Activated CD4-positive, alpha-beta T cell treated with anti-CD3 and anti-CD28 coated beads, Interleukin-2, amount 50 U/mL, for 16 hours (primary cell): ENCODE measurements around the gene SLC39A7.

Experiments used
- DNase-seq: peaks from one replicate; pipeline ENCODE4 v3.0.0-alpha.2; 2020

SLC39A7 gene

DNA sequence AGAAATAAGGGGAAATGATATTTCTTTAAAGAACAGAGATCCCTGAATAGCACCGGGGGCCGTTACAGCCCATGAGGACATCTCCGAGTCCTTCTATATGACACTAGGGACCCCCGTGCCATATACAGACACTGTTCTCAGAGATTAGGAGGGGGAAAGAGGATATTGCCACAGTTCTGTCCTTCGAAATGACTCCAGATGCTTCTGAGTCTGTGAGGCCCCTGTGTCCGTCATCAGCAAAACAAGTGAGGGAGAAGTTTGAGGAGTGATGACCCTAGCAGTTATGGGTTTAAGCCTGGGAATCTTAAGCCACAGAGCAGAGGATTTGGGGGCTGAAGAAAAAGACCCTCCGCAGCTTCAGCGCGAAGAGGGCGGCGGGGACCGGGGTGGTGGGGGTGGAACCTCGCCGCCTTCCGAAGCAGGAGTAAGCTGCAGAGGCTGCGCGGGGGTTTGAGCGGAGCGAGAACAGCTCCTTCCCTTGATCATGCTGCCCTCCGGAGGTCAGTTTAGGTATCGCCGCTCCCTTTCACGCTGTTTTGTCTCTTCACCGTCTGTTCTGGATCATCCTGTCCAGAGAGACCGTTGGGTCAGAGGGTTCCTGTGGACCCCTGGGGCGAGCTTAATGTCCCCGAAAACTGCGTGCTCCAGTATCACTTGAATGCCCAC is 47.4 kb downstream of the SLC39A7 start:
- DNase-seq = peak; percentile 93

- DNase-seq = no peak
Observed at GRCh38 chr6:33248643-33248931, 47.9 kb downstream of the SLC39A7 start.

DNA sequence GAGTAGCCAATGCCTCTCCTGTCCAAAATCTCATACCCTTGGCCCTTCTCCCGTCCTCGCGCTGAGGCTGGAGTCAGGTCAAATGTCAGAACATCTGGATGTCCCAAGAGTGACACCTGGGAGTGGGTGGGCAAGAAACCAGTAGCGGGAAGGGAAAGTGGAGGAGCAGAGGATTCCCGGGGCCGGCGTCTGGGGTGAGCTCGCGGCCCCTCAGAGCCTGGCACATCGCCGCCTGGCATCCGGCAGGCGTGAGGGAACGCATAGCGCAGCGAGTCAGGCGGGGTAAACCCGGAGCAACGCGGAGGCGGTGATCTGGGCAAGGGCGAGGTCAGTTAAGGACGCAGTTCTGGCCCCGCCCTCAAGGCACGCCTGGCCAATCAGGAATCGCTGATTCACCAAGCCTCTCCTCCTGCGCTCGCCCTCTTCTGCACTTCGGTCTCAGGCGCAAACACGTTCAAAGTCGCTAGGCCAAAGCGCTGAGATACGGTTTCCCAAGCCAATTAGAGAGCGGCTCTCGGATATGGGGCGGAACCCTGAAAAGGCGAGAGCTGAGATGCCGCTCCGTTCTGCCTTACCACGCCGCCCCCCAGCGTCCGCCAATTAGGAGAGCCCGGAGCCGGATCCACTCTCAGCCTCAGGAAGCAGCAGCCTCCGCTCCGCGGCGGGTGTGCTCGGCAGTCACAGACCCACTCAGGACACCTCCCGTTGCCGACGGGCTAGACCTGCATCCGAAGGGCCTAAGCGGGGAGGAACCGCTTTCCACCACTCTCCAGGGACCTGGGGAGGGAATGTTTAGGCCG is 48.5 kb downstream of the SLC39A7 start:
- DNase-seq = peak; percentile 99

GRCh38 chr6:33249732-33250630 is 49.3 kb downstream of the SLC39A7 start:
- peak; percentile 30 for DNase-seq

DNA sequence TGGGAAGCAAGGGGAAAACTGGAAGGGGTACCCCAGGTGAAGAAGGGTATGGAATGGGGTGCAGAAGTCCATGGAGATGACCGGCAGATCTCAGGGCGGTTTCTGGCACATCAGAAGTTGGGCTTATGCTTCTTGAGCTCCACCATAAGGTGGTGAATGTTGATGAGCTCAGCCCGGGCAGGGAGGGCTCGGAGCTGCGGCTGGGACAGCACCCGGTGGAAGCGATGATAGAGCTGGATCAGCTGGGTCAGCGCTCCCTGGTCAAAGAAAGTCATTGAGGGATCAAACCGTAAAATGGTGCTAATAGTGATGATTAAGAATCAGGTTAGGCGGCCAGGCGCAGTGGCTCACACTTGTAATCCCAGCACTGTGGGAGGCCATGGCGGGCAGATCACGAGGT is 50.1 kb downstream of the SLC39A7 start:
- DNase-seq = no peak

- peak; percentile 9 for DNase-seq
Observed at GRCh38 chr6:33251395-33252012, 50.8 kb downstream of the SLC39A7 start.

- DNase-seq = no peak
Observed at GRCh38 chr6:33252759-33253158, 52.1 kb downstream of the SLC39A7 start.
